ENCODE data around the gene CHN2.

Gene CHN2

GRCh38 chr7:29274146-29275017, 79.8 kb downstream of the CHN2 start:
- no peaks in the 10 kb centered on the region for H3K36me3 ChIP-seq (ENCODE audit: control insufficient read depth, insufficient read depth, low read length)
- peaks cover 5% of the 10 kb centered on the region for H3K4me1 ChIP-seq (ENCODE audit: control insufficient read depth, insufficient read depth, low read length, poor library complexity, severe bottlenecking)
- WGBS, 2 experiments (ENCODE audit: insufficient coverage in 2 of 2), result 90 to 91% methylated on average over 8 to 9 of the region's 11 CpGs
- H3K9me3 ChIP-seq (ENCODE audit: control insufficient read depth, low read length), result no peaks in the 10 kb centered on the region
- no peak overlapping the region for H3K4me3 ChIP-seq (ENCODE audit: extremely low read depth, insufficient read depth, low read length, poor library complexity, severe bottlenecking)
- no peak overlapping the region for H3K27ac ChIP-seq (ENCODE audit: low read depth, low read length, severe bottlenecking)

- Histone ChIP-seq H3K27ac (ENCODE audit: low read depth, low read length, severe bottlenecking) (no peak overlapping the region), H3K4me1 (ENCODE audit: control insufficient read depth, insufficient read depth, low read length, poor library complexity, severe bottlenecking) (peaks cover 5% of the 10 kb centered on the region), H3K9me3 (ENCODE audit: control insufficient read depth, low read length) (no peaks in the 10 kb centered on the region), H3K36me3 (ENCODE audit: control insufficient read depth, insufficient read depth, low read length) (no peaks in the 10 kb centered on the region), H3K4me3 (ENCODE audit: extremely low read depth, insufficient read depth, low read length, poor library complexity, severe bottlenecking) (no peak overlapping the region)
- 100% methylated on average over 1 of the region's 2 CpGs; no CpG with 5 or more reads in 1 of the 2 experiments for WGBS, 2 experiments (ENCODE audit: insufficient coverage in 2 of 2)
These were observed 80.4 kb downstream of the CHN2 start for GRCh38 chr7:29275018-29275318.

GRCh38 chr7:29275493-29275892, 80.9 kb downstream of the CHN2 start:
- no peak overlapping the region for H3K4me3 ChIP-seq (ENCODE audit: extremely low read depth, insufficient read depth, low read length, poor library complexity, severe bottlenecking)
- no peaks in the 10 kb centered on the region for H3K36me3 ChIP-seq (ENCODE audit: control insufficient read depth, insufficient read depth, low read length)
- H3K9me3 ChIP-seq (ENCODE audit: control insufficient read depth, low read length), result no peaks in the 10 kb centered on the region
- 94 to 100% methylated on average over 2 to 4 of the region's 4 CpGs for WGBS, 2 experiments (ENCODE audit: insufficient coverage in 2 of 2)
- H3K4me1 ChIP-seq (ENCODE audit: control insufficient read depth, insufficient read depth, low read length, poor library complexity, severe bottlenecking), result peaks cover 5% of the 10 kb centered on the region
- H3K27ac ChIP-seq (ENCODE audit: low read depth, low read length, severe bottlenecking), result no peak overlapping the region

GRCh38 chr7:29276199-29276598, 81.6 kb downstream of the CHN2 start:
- Histone ChIP-seq H3K27ac (ENCODE audit: low read depth, low read length, severe bottlenecking) (no peak overlapping the region), H3K36me3 (ENCODE audit: control insufficient read depth, insufficient read depth, low read length) (no peaks in the 10 kb centered on the region), H3K4me1 (ENCODE audit: control insufficient read depth, insufficient read depth, low read length, poor library complexity, severe bottlenecking) (peaks cover 1% of the 10 kb centered on the region), H3K4me3 (ENCODE audit: extremely low read depth, insufficient read depth, low read length, poor library complexity, severe bottlenecking) (no peak overlapping the region), H3K9me3 (ENCODE audit: control insufficient read depth, low read length) (no peaks in the 10 kb centered on the region)
- 0 to 50% methylated on average over 1 to 2 of the region's 2 CpGs for WGBS, 2 experiments (ENCODE audit: insufficient coverage in 2 of 2)

GRCh38 chr7:29276806-29277205, 82.2 kb downstream of the CHN2 start:
- Histone ChIP-seq H3K36me3 (ENCODE audit: control insufficient read depth, insufficient read depth, low read length) (no peaks in the 10 kb centered on the region), H3K4me1 (ENCODE audit: control insufficient read depth, insufficient read depth, low read length, poor library complexity, severe bottlenecking) (peaks cover 5% of the 10 kb centered on the region), H3K9me3 (ENCODE audit: control insufficient read depth, low read length) (no peaks in the 10 kb centered on the region), H3K27ac (ENCODE audit: low read depth, low read length, severe bottlenecking) (no peak overlapping the region), H3K4me3 (ENCODE audit: extremely low read depth, insufficient read depth, low read length, poor library complexity, severe bottlenecking) (no peak overlapping the region)
- 83 to 94% methylated on average over 4 of the region's 4 CpGs for WGBS, 2 experiments (ENCODE audit: insufficient coverage in 2 of 2)

GRCh38 chr7:29277436-29278215, 83.1 kb downstream of the CHN2 start:
- H3K27ac ChIP-seq (ENCODE audit: low read depth, low read length, severe bottlenecking), result no peak overlapping the region
- no peak overlapping the region for H3K4me3 ChIP-seq (ENCODE audit: extremely low read depth, insufficient read depth, low read length, poor library complexity, severe bottlenecking)
- WGBS, 2 experiments (ENCODE audit: insufficient coverage in 2 of 2), result 80 to 98% methylated on average over 4 of the region's 6 CpGs
- peaks cover 7% of the 10 kb centered on the region for H3K4me1 ChIP-seq (ENCODE audit: control insufficient read depth, insufficient read depth, low read length, poor library complexity, severe bottlenecking)
- H3K9me3 ChIP-seq (ENCODE audit: control insufficient read depth, low read length), result no peaks in the 10 kb centered on the region
- no peaks in the 10 kb centered on the region for H3K36me3 ChIP-seq (ENCODE audit: control insufficient read depth, insufficient read depth, low read length)

GRCh38 chr7:29278337-29279069, 83.9 kb downstream of the CHN2 start:
- 90 to 92% methylated on average over 4 to 9 of the region's 9 CpGs for WGBS, 2 experiments (ENCODE audit: insufficient coverage in 2 of 2)
- Histone ChIP-seq H3K27ac (ENCODE audit: low read depth, low read length, severe bottlenecking) (no peak overlapping the region), H3K4me3 (ENCODE audit: extremely low read depth, insufficient read depth, low read length, poor library complexity, severe bottlenecking) (no peak overlapping the region)

GRCh38 chr7:29281782-29282541, 87.4 kb downstream of the CHN2 start:
- Histone ChIP-seq H3K36me3 (ENCODE audit: control insufficient read depth, insufficient read depth, low read length) (no peaks in the 10 kb centered on the region), H3K27ac (ENCODE audit: low read depth, low read length, severe bottlenecking) (peak overlapping the region; percentile 57), H3K4me1 (ENCODE audit: control insufficient read depth, insufficient read depth, low read length, poor library complexity, severe bottlenecking) (peaks cover 7% of the 10 kb centered on the region), H3K9me3 (ENCODE audit: control insufficient read depth, low read length) (no peaks in the 10 kb centered on the region), H3K4me3 (ENCODE audit: extremely low read depth, insufficient read depth, low read length, poor library complexity, severe bottlenecking) (no peak overlapping the region)
- 68 to 78% methylated on average over 9 to 10 of the region's 12 CpGs for WGBS, 2 experiments (ENCODE audit: insufficient coverage in 2 of 2)

More at GRCh38 chr7:29278337-29279069, 83.9 kb downstream of the CHN2 start:
- Histone ChIP-seq H3K36me3 (ENCODE audit: control insufficient read depth, insufficient read depth, low read length) (no peaks in the 10 kb centered on the region), H3K9me3 (ENCODE audit: control insufficient read depth, low read length) (no peaks in the 10 kb centered on the region), H3K4me1 (ENCODE audit: control insufficient read depth, insufficient read depth, low read length, poor library complexity, severe bottlenecking) (peaks cover 7% of the 10 kb centered on the region)

- 71 to 78% methylated on average over 8 to 11 of the region's 13 CpGs for WGBS, 2 experiments (ENCODE audit: insufficient coverage in 2 of 2)
- Histone ChIP-seq H3K4me3 (ENCODE audit: extremely low read depth, insufficient read depth, low read length, poor library complexity, severe bottlenecking) (no peak overlapping the region), H3K4me1 (ENCODE audit: control insufficient read depth, insufficient read depth, low read length, poor library complexity, severe bottlenecking) (peaks cover 7% of the 10 kb centered on the region), H3K36me3 (ENCODE audit: control insufficient read depth, insufficient read depth, low read length) (no peaks in the 10 kb centered on the region), H3K9me3 (ENCODE audit: control insufficient read depth, low read length) (no peaks in the 10 kb centered on the region), H3K27ac (ENCODE audit: low read depth, low read length, severe bottlenecking) (no peak overlapping the region)
These were observed 88.3 kb downstream of the CHN2 start for GRCh38 chr7:29282819-29283414.
